ENCODE results near the gene FRMD3. TPM values are rescaled to one million over a fixed set of nuclear protein-coding genes. Genes with fewer than 3 reads are reported as not detected.
A peak's percentile ranks its signal among the peaks of the same experiment; 100 is the strongest.

The FRMD3 gene
- total and polyA plus RNA-seq, 2 donors (not counting 1 experiment from before 2014, with no cell fraction given): 0.19 to 0.66 TPM

GRCh38 chr9:83447351-83447750 is 90.8 kb downstream of the FRMD3 start:
- no peaks in the 10 kb centered on the region for H3K27me3 ChIP-seq (ENCODE audit: control insufficient read depth, insufficient read depth, low read length)
- H2AFZ ChIP-seq (ENCODE audit: low read length): no peak overlapping the region
- H3K27ac ChIP-seq (ENCODE audit: insufficient read depth, low read length): no peak overlapping the region
- no peaks in the 10 kb centered on the region for H3K79me2 ChIP-seq (ENCODE audit: control insufficient read depth, insufficient read depth, low read length)
- no peak overlapping the region for H3K4me3 ChIP-seq (replicated peaks in 1 of 4; ENCODE audit: control extremely low read depth in 1 of 4, insufficient read depth in 1 of 4, low read depth in 3 of 4, low read length in 4 of 4)
- no peak overlapping the region for H3K4me2 ChIP-seq (ENCODE audit: extremely low read depth, insufficient read depth, low read length)
- DNase-seq (ENCODE audit: low read depth in 2 of 2): no peak
- H3K9ac ChIP-seq (ENCODE audit: insufficient read depth, low read length): no peak overlapping the region
- H4K20me1 ChIP-seq (ENCODE audit: control insufficient read depth, extremely low read depth, insufficient read depth, low read length): no peaks in the 10 kb centered on the region
- H3K9me3 ChIP-seq (ENCODE audit: control insufficient read depth, insufficient read depth, low read depth, low read length): no peaks in the 10 kb centered on the region
- H3K4me1 ChIP-seq (ENCODE audit: control insufficient read depth, extremely low read depth, insufficient read depth, low read length): no peaks in the 10 kb centered on the region
- H3K36me3 ChIP-seq (ENCODE audit: control insufficient read depth, insufficient read depth, low read length): no peaks in the 10 kb centered on the region
- TF ChIP-seq EZH2 (IDR thresholded peaks at IDR 0.05; ENCODE audit: low read length, missing control alignments) (no peak), CTCF (conservative IDR thresholded peaks at IDR 0.05 in 1 of 2, IDR thresholded peaks at IDR 0.05 in 1 of 2; ENCODE audit: low read depth in 1 of 2, low read length in 2 of 2) (no peak)

GRCh38 chr9:83445703-83446265 is 92.4 kb downstream of the FRMD3 start:
- H3K27me3 ChIP-seq (ENCODE audit: control insufficient read depth, insufficient read depth, low read length): no peaks in the 10 kb centered on the region
- H4K20me1 ChIP-seq (ENCODE audit: control insufficient read depth, extremely low read depth, insufficient read depth, low read length): no peaks in the 10 kb centered on the region
- no peak overlapping the region for H3K4me2 ChIP-seq (ENCODE audit: extremely low read depth, insufficient read depth, low read length)
- H3K4me3 ChIP-seq (replicated peaks in 1 of 4; ENCODE audit: control extremely low read depth in 1 of 4, insufficient read depth in 1 of 4, low read depth in 3 of 4, low read length in 4 of 4): no peak overlapping the region
- H3K9ac ChIP-seq (ENCODE audit: insufficient read depth, low read length): no peak overlapping the region
- no peaks in the 10 kb centered on the region for H3K4me1 ChIP-seq (ENCODE audit: control insufficient read depth, extremely low read depth, insufficient read depth, low read length)
- no peak overlapping the region for H3K27ac ChIP-seq (ENCODE audit: insufficient read depth, low read length)
- no peak overlapping the region for H2AFZ ChIP-seq (ENCODE audit: low read length)
- no peak for TF ChIP-seq CTCF (conservative IDR thresholded peaks at IDR 0.05 in 1 of 2, IDR thresholded peaks at IDR 0.05 in 1 of 2; ENCODE audit: low read depth in 1 of 2, low read length in 2 of 2)
- TF ChIP-seq EZH2 (IDR thresholded peaks at IDR 0.05; ENCODE audit: low read length, missing control alignments): no peak
- H3K36me3 ChIP-seq (ENCODE audit: control insufficient read depth, insufficient read depth, low read length): no peaks in the 10 kb centered on the region
- H3K79me2 ChIP-seq (ENCODE audit: control insufficient read depth, insufficient read depth, low read length): no peaks in the 10 kb centered on the region
- DNase-seq (ENCODE audit: low read depth in 2 of 2): no peak
- no peaks in the 10 kb centered on the region for H3K9me3 ChIP-seq (ENCODE audit: control insufficient read depth, insufficient read depth, low read depth, low read length)

- Histone ChIP-seq H2AFZ (ENCODE audit: low read length) (no peak overlapping the region), H4K20me1 (ENCODE audit: control insufficient read depth, extremely low read depth, insufficient read depth, low read length) (no peaks in the 10 kb centered on the region), H3K36me3 (ENCODE audit: control insufficient read depth, insufficient read depth, low read length) (no peaks in the 10 kb centered on the region), H3K79me2 (ENCODE audit: control insufficient read depth, insufficient read depth, low read length) (no peaks in the 10 kb centered on the region), H3K4me3 (replicated peaks in 1 of 4; ENCODE audit: control extremely low read depth in 1 of 4, insufficient read depth in 1 of 4, low read depth in 3 of 4, low read length in 4 of 4) (no peak overlapping the region), H3K9me3 (ENCODE audit: control insufficient read depth, insufficient read depth, low read depth, low read length) (no peaks in the 10 kb centered on the region), H3K9ac (ENCODE audit: insufficient read depth, low read length) (no peak overlapping the region), H3K4me1 (ENCODE audit: control insufficient read depth, extremely low read depth, insufficient read depth, low read length) (no peaks in the 10 kb centered on the region), H3K27ac (ENCODE audit: insufficient read depth, low read length) (no peak overlapping the region), H3K4me2 (ENCODE audit: extremely low read depth, insufficient read depth, low read length) (no peak overlapping the region), H3K27me3 (ENCODE audit: control insufficient read depth, insufficient read depth, low read length) (no peaks in the 10 kb centered on the region)
- TF ChIP-seq EZH2 (IDR thresholded peaks at IDR 0.05; ENCODE audit: low read length, missing control alignments) (no peak), CTCF (conservative IDR thresholded peaks at IDR 0.05 in 1 of 2, IDR thresholded peaks at IDR 0.05 in 1 of 2; ENCODE audit: low read depth in 1 of 2, low read length in 2 of 2) (no peak)
- DNase-seq (ENCODE audit: low read depth in 2 of 2): peak in 1 of 2 donors; percentile 11
These were observed 94.1 kb downstream of the FRMD3 start for GRCh38 chr9:83444110-83444509.

All from fibroblast of lung (primary cell).